Bronchial epithelial cell (primary cell): ENCODE data around the gene ZNF764. TPM values are rescaled to one million over a fixed set of nuclear protein-coding genes. Genes with fewer than 3 reads are reported as not detected.

Experiments used
- DNase-seq: peaks from one replicate; pipeline ENCODE4 v3.0.0-alpha.2; 2010; ENCODE audit warnings: low read depth
- FAIRE-seq: peaks from 2 replicates; lab custom pipeline; 2011; peaks lifted over from hg19 to GRCh38; lab: Jason Lieb, UNC
- H3K27me3 ChIP-seq: 2 replicates; pipeline ENCODE4 v1.5.1; 2011; ENCODE audit warnings: low read length; ENCODE audit not compliant: control insufficient read depth, insufficient read depth
- H3K36me3 ChIP-seq: 2 replicates; pipeline ENCODE4 v1.5.1; 2011; ENCODE audit warnings: low read length; ENCODE audit not compliant: control insufficient read depth, insufficient read depth
- H3K4me3 ChIP-seq: 2 replicates; pipeline ENCODE4 v1.5.1; 2011; ENCODE audit warnings: mild to moderate bottlenecking, low read depth, low read length, control low read depth
- total RNA-seq: library from RNA; depleted of rRNA; stranded (reverse); fragments of >200 nt; gene quantifications from 2 replicates; pipeline ENCODE4 v1.2.1, GENCODE V29; 2014
- TF ChIP-seq, protein P1 (sequence below): IDR thresholded peaks from 2 replicates; pipeline ENCODE4 v1.5.1; 2011; ENCODE audit warnings: mild to moderate bottlenecking, moderate library complexity, low read length, control low read depth, inconsistent platforms; ENCODE audit not compliant: insufficient read depth, severe bottlenecking

Gene ZNF764
- total RNA-seq, 1 donor from 2014 or later: 2.4 TPM

DNA sequence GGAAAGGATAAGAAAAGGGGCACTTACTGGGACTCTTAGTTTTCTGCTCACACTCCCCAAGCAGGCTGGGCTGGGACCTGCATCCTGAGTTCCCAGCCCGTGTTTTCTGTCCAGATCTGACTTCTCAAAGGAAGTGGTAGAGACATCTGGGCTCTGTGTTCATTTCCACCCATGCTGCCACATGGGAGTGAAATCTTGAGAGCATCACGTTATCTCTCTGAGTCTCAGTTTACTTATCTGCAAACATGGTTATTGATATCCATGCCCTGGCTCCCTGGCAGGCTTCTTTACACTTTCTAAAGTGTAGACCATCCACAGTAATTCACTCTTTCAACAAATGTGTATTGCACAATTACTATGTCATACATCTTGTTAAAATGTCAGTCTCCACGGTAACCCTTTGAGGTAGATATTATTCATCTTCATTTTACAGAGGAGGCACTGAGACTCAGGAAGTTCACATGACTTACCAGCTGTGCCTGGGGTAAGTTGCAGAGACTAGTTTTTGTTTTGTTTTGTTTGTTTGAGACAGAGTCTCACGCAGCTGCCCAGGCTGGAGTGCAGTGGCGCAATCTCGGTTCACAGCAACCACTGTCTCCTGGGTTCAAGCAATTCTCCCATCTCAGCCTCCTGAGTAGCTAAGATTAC, 9.9 kb upstream of the ZNF764 start:
- FAIRE-seq: no peak
- Histone ChIP-seq H3K27me3 (no peaks in the 10 kb centered on the region), H3K4me3 (no peak overlapping the region), H3K36me3 (no peaks in the 10 kb centered on the region)
- DNase-seq: peak; percentile 97
- TF ChIP-seq, protein P1, sequence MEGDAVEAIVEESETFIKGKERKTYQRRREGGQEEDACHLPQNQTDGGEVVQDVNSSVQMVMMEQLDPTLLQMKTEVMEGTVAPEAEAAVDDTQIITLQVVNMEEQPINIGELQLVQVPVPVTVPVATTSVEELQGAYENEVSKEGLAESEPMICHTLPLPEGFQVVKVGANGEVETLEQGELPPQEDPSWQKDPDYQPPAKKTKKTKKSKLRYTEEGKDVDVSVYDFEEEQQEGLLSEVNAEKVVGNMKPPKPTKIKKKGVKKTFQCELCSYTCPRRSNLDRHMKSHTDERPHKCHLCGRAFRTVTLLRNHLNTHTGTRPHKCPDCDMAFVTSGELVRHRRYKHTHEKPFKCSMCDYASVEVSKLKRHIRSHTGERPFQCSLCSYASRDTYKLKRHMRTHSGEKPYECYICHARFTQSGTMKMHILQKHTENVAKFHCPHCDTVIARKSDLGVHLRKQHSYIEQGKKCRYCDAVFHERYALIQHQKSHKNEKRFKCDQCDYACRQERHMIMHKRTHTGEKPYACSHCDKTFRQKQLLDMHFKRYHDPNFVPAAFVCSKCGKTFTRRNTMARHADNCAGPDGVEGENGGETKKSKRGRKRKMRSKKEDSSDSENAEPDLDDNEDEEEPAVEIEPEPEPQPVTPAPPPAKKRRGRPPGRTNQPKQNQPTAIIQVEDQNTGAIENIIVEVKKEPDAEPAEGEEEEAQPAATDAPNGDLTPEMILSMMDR: no peak

DNA sequence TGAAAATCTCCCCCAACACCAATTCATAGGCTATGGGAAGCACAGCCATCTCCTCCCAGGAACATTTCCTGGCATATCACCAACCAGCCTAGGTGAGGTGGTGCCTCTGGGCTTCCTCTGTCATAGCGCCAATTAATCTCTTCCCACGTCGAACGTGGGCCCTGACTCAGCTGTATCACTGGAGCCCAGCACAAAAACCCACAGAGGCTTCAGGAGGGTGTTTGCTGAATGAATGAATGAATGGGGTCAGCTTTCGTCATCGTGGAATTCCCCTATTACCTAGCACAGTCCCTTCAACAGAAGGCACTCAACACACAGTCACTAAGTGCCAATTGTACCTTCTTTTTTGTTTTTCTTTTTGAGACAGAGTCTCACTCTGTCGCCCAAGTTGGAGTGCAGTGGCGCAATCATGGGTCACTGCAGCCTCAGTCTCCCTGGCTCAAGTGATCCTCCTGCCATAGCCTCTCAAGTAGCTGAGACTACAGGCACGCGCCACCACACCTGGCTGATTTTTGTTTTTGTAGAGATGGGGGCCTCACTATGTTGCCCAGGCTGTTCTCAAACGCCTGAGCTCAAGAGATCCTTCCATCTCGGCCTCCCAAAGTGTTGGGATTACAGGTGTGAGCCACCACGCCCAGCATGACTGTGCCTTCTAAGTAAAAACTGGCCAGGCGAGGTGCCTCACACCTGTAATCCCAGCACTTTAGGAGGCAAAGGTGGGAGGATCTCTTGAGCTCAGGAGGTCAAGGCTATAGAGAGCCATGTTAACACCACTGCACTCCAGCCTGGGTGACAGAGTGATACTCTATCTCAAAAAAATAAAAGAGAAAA, 9.2 kb upstream of the ZNF764 start:
- no peak overlapping the region for H3K4me3 ChIP-seq
- H3K36me3 ChIP-seq: no peaks in the 10 kb centered on the region
- peak; percentile 81 for DNase-seq
- no peak for FAIRE-seq
- TF ChIP-seq, protein P1: no peak
- H3K27me3 ChIP-seq: no peaks in the 10 kb centered on the region

DNA sequence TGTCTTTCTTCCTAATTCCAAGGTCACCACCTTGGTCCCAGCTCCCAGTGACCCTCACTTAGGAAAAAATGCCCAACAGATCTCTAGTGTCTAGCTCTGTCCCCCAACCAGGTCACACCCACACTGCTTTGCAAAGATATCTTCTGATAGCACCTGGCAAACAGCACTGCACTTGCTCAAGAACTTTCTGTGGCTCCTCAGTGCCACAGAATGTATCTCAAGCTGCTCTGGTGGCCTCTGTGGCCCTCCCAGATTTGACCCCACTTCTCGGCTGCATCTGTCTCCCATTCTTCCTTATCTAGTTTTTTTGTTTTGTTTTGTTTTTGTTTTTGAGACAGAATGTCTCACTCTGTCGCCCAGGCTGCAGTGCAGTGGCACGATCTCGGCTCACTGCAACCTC, 8.4 kb upstream of the ZNF764 start:
- no peaks in the 10 kb centered on the region for H3K27me3 ChIP-seq
- H3K4me3 ChIP-seq: no peak overlapping the region
- TF ChIP-seq, protein P1: no peak
- no peaks in the 10 kb centered on the region for H3K36me3 ChIP-seq
- no peak for DNase-seq
- FAIRE-seq: no peak

DNA sequence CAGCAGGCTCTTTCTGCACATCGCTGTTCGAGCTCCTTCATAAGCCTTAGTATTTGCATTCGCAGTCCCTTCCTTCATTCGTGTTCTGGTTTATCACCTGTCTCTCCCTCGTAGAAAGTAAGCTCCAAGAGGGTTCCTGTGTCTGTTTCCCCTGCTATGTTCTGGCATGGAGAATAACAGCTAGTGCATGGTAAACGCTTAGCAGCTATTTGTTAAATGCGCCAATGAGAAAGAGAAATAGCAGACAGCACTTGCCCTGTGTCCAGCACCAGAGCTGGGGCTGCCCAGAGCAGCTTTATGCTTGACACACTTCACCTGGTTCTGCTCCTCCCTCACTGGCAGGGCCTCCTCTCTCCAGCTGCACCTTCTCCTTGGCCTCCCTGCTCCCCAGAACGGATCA, 7.8 kb upstream of the ZNF764 start:
- DNase-seq (no peak), FAIRE-seq (no peak)
- Histone ChIP-seq H3K27me3 (no peaks in the 10 kb centered on the region), H3K4me3 (no peak overlapping the region), H3K36me3 (no peaks in the 10 kb centered on the region)
- TF ChIP-seq, protein P1: no peak

DNA sequence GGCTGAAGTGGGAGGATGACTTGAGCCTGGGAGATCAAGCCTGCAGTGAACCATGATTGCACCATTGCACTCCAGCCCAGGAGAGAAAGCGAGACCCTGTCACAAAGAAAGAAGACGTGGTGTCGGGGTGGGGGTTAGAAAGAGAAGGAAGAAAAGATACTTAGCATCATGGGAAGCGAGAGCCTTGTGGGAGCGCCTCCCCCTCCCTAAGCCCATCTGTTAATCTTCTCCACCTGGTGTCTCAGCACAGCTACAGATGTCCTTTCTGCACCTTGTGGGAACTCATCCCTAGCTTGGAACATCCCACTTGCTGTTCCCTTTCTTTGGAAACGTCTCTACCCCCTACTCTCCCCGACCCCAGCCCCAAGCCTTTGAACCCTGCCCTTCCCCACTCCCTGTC, 7.4 kb upstream of the ZNF764 start:
- FAIRE-seq (no peak), DNase-seq (no peak)
- Histone ChIP-seq H3K36me3 (no peaks in the 10 kb centered on the region), H3K27me3 (no peaks in the 10 kb centered on the region), H3K4me3 (no peak overlapping the region)
- TF ChIP-seq, protein P1: no peak

DNA sequence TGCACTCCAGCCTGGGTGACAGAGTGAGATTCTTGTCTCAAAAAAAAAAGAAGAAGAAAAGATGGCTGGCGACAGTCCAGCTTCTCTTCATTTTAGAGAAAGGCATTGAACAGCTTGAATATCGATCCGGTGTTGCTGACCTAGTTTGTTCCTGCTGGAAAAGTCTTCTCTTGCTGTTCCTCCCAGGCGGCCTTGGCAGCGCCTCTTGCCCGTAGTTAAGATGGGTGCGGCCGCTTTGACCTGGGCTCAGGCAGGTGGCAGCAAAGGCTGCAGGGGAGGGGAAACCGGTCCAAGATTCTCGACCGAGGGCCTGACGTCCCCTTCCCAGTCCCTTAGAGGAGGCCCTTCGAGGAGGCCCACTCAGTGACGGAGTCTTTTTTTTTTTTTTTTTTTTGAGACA, 3.8 kb upstream of the ZNF764 start:
- no peak for FAIRE-seq
- Histone ChIP-seq H3K4me3 (no peak overlapping the region), H3K36me3 (no peaks in the 10 kb centered on the region), H3K27me3 (no peaks in the 10 kb centered on the region)
- TF ChIP-seq, protein P1: no peak
- DNase-seq: no peak
